Measurements from ENCODE around the gene LPAR6.

- no peak for TF ChIP-seq POLR2A (IDR thresholded peaks at IDR 0.05)
- TF ChIP-seq CTCF (IDR thresholded peaks at IDR 0.05): no peak
These were observed 2.6 kb upstream of the LPAR6 start for GRCh38 chr13:48415516-48415915.
